ENCODE data around the gene PADI2.

The PADI2 gene

DNA sequence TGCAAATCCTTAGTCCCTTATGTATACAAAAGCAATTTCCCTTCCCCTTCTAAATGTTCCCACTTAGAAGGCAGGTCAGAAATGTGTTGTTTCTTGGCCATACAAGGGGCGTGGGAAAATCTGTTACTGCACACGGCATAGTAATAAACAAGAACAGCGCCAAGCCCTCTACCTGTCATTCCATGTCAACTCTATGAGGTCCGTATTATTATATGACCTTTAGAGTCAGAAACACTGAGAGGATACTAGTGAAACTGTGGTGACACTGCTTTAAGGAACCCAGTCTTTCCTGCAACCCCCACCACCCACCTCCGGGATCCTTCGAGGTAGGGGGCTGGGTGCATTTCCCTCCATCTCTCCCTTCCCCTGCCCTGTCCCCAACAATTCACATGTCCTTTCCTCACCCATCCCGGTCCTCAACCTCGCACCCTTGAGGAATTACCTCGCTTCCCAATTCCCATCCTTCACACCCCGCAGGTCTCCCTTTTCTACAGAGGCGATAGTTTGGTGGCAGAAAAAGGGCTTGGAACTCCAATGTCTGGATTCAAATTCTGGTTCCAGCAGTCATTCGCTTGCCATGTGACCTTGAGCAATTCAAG lies 66.1 kb downstream of the PADI2 start:
- peak; percentile 31 for DNase-seq

DNA sequence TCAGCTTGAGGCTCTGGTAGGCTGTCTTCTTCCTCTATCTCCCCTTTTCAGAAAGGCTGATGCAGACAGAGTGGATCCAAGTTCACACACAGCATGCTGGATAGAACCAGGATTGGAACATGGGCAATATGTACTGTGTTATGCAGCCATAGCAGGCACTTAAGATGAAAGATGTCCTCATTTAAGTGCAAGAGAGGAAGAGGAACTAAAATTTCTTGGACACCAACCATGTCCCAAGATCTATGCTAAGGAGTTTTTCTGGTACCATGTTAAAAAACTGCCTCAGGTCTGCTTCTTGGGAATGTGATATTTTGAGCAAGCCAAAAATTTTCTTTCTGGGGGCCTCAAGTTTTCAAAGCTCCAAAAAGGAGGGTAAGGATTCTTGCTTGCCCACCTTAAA lies 66.6 kb downstream of the PADI2 start:
- DNase-seq: no peak

GRCh38 chr1:17052038-17052437 lies 67.2 kb downstream of the PADI2 start:
- DNase-seq: no peak

DNA sequence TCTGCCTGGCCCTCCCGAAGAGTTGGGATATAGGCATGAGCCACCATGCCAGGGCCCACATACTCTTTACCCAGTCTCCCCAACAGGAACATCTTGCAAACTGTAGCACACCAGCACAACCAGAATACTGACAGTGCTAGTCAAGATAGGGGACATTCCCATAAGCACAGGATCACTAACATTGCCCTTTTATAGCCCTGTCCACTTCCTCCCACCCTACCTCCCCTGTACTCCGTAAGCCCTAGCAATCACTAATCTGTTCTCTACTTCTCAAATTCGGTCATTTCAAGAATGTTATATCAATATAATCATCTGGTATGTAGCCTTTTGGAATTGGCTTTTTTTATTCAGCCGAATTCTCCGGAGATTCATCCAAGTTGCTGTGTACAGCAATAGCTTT lies 71.3 kb downstream of the PADI2 start:
- DNase-seq: no peak

- DNase-seq: no peak
Measured at GRCh38 chr1:17046334-17046657, 73.0 kb downstream of the PADI2 start.

GRCh38 chr1:17045634-17046333 lies 73.5 kb downstream of the PADI2 start:
- DNase-seq: peak; percentile 41

DNA sequence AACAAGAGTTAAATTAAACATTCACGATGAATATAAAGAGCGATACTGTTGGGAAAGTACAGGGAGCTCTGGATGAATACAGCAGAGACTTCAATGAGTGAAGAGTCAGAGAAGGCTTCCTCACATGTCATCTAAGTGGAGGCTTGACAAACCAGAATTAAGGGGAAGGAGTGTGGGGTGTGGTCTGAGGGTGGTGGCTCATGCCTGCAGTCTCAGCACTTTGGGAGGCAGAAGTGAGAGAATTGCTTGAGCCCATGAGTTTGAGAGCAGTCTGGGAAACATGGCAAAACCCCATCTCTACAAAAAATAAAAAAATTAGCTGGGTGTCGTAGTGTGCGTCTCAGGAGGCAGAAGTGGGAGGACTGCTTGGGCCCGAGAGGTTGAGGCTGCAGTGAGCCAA lies 74.1 kb downstream of the PADI2 start:
- peak; percentile 32 for DNase-seq

DNA sequence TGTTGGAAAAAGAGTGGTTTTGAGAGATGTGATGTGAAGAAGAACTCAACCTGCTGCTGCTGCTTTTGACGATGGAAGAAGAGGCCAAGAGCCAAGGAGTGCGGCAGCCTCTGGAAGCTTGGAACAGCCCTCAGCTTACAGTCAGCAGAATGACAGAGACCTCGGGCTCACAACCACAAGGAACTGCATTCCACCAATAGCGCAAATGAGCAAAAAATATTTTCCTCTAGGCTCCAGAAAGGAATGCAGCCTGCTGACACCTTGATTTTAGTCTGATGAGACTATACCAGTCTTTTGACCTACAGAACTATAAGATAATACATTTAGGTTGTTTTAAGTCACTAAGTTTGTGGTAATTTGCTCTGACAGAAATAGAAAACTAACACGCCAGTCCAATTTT lies 75.6 kb downstream of the PADI2 start:
- DNase-seq: no peak

- DNase-seq: no peak
Measured at GRCh38 chr1:17040135-17040534, 79.1 kb downstream of the PADI2 start.

DNA sequence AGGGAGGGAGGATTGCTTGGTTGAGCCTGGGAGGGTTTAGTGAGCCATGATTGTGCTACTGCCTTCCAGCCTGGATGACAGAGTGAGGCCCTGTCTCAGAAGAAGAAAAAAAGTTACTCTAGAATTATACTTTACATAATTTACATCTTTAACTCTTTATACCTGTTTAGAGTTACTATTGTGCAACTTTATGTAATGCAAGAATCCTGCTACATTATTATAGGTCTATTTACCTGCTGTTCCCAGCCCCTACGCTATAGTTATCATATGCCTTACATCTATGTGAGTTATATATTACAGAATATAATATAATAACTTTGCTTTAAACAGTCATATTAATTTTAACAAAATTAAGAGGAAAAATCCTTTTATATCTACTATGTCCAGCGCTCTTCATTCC lies 79.7 kb downstream of the PADI2 start:
- no peak for DNase-seq

DNA sequence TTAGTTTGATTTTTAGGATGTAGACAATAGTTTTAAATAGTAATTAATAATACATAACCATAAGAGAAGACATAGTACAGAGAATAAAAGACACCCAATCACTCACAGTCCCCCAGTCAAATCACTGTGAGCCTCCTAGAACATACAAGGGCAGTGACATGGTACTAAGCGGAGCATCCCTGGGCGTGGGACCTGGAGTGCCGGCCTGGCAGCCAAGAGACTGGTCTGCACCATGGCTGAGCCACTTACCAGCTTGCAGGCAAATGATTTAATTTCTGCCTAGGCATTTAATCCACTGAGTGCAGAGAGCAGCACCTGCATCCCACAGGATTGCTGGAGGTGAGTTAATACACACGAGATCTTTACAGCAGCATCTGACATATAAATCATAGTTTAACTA lies 85.8 kb downstream of the PADI2 start:
- no peak for DNase-seq

- DNase-seq: no peak
Measured at GRCh38 chr1:17032741-17033140, 86.5 kb downstream of the PADI2 start.

GRCh38 chr1:17031436-17031835 lies 87.8 kb downstream of the PADI2 start:
- no peak for DNase-seq

- DNase-seq: no peak
Measured at GRCh38 chr1:17030206-17030605, 89.0 kb downstream of the PADI2 start.

- no peak for DNase-seq
Measured at GRCh38 chr1:17028662-17029188, 90.5 kb downstream of the PADI2 start.

DNA sequence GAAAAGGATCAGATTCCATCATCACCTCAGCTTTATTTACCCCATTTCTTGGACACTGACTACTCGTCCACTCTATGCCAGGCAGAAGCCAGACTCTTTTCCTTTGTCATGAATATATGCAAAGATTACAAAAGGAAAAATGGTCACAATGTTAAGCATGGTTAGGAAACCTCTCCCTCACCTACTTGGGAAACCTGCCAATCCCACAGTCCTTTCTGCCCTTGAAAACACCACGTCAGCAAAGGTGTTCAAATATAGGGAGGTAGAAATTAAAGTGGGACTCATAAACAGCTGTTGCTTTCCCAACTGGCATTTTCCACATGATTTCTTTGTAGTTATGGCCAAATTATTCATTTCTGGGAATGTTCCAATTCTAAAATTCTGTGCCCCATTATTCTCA lies 91.4 kb downstream of the PADI2 start:
- DNase-seq: peak; percentile 30

DNA sequence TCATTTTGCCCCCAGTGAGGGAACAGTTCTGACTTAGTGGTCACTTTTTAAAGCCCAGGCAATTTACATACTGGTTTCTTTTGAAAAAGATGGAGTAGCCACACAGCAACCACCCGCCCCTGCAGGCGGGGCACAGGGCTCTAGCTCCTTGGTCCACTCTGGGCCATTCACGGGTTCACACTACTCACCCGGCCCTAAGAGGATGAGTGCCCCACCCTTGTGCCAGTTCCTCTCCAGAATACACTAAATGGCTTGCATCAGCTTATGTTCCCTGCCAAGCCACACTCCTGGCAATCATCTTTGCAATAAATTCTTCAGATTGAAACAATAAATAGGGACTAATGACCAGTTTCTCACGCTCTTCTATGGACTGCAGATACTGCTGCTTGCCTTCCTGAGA lies 91.8 kb downstream of the PADI2 start:
- DNase-seq: no peak

DNA sequence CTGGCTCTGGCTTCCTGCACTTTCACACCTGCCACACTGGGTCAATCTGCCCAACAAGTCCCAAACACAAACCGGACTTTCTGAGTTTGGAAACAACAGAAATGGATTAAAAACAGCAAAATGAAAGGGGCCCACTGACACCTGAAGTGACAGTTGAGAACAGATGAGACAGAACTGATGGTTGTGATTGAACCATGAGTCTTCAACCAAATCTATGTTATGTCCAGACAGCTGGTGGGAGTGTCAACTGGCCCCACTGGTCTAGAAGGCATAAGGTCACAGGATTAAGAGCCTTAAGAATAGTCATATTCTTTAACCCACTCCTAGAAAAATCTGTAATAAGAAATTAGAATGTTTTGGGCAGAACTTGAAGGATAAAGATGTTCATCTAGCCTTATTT lies 94.5 kb downstream of the PADI2 start:
- no peak for DNase-seq

DNA sequence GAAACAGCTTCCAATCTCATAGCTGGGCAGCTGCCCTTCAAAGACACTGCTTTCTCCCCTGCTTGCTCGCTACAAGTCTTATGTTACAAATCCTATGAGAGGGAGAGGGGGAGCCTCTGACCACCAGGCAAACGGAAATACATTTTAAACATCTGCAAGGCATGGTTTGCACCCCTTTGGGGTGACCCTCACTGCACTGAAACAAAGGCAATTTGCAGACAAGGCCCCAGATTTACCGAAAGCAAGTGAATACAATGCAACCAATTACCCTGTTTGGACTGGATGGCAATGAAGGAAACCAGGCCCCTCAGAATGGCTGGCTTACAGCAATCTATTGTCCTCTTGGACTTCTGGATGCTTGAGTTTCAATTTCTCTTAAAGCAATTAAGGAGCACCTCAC lies 95.7 kb downstream of the PADI2 start:
- no peak for DNase-seq

DNA sequence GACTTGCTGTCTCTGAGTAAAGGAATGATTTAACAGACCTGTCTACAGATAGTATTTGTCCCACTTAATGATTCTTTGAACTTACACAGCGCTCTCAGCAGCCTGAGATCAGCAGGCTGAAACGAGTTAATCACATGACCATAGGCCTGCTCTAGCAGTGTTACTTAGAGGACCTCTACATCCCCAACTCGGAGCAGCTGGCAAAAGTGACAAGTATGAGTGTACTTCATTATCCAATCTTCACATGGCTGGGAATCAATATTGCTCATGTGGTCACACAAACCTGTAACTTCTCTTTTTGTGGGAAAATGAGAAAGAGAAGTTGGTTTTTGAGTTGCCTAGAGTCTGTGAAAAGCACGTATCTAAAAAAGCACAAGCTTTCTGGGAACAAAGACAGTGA lies 96.1 kb downstream of the PADI2 start:
- no peak for DNase-seq

DNA sequence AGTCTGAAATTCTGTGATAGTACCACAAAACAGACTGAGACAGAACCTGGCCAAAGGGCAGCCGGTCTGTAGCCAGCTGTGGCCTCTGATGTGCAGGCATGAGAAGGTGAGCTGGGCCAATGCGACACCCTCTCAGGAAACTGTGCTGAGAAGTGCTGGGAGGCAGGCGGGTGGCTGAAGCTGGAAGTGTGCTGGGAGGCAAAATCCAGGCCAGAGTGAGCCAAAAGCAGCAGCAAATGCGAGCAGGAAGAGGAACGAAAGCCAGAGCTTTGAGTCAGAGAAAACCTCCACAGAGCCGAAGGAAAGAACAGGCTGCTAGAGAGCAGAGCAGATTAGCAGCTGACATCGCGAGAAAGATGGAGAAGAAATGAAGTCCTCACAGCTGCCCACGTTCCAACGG lies 97.4 kb downstream of the PADI2 start:
- DNase-seq: no peak

DNA sequence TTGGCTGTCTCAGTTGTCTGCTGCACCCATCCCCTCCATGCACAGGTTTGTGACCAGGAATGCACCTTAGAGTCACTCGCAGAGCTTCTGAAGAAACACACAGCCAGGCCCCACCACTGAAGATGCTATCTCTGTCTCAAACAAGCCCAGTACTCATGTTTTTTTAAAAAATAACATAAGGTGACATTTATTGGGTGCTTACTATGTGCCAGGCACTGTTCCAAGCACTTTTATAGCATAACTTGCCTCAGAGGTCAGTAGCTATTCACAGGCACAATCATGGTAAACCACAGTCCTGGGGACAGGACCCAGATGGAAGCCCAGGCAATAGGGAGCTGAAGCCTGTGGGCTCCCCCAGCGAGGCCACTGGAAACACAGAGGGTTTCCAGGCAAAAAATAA lies 98.7 kb downstream of the PADI2 start:
- DNase-seq: no peak

DNA sequence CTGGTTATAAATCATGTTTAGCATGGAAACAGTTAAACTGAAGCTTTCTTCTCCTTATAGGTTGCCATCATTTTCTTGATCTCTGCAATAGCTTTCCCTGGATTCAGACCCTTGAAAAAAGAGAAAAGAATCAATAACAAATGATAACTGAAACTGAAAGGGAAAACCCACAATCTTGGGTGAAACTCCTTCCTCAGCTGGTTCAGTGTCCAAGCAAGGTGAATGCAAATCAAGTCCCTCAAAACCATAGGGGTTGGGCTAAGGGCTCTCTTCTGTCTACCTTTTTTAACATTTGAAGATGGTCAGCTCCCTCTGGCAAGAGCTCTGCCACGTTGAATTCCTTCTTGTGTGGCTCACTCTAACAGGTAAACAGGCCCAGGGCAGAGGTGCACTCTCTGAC lies 100.4 kb downstream of the PADI2 start:
- peak; percentile 77 for DNase-seq

- no peak for DNase-seq
Measured at GRCh38 chr1:17017435-17017834, 101.8 kb downstream of the PADI2 start.
